ENCODE measurements around the gene CST1.
"Not testable (repeated sequence)": the region's sequence is repeated elsewhere in the genome, so short reads cannot be mapped to it uniquely, and the experiment has no call there.

CST1 gene, protein sequence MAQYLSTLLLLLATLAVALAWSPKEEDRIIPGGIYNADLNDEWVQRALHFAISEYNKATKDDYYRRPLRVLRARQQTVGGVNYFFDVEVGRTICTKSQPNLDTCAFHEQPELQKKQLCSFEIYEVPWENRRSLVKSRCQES

DNA sequence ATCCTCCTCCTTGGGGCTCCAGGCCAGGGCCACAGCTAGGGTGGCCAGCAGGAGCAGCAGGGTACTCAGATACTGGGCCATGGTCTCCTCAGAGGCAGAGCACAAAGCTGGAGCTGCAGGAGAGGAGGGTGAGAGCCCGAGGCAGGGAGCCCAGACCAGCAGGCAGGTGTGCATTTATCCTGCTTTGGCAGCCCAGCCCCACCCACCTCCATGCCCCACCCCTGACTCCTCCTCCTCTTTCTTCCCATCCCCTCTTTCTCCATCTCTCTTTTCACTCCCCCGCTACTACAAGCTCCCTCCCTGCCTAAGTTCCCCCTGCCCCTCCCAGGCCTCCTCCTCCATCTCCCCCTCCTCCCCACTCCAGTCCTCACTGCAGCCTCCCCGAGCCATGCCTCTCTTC is at the start of gene CST1:
Gene CST1 (minus strand): TSS at position 150 of the 400 bp plus-strand sequence. CDS start 69 bp downstream, at position 81.
- DNase-seq = not testable (repeated sequence)

DNA sequence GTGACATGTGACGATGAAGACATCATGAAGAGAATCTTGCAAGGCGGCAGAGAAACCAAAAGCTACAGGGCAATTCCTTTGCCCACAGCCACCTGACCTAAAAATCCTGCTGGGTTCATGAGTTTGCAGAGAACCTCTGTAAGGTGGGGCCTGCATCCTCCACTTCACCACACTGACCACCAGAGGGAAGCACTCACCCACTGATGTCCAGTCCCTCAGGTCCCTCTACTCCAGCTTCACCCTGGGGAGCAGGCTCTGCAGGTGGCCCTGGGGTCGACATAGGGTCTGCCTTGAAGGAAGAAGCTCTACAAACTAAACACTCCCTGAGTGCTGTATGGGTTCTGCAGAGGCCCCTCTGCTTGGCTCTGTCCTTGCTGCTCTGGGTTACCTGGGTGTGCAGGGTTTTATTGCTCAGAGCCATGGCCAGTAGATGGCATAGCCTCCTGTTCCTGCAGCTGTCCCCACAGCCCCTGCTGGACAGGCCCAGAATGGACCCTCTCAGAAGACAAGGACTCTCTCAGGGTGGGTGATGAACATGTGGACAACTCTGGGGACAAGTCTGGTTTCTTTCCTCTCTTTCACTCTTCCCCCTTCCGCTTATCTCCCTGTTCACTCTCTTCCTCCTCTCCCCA is 48.6 kb upstream of the CST1 start:
- DNase-seq = peak; percentile 18

DNA sequence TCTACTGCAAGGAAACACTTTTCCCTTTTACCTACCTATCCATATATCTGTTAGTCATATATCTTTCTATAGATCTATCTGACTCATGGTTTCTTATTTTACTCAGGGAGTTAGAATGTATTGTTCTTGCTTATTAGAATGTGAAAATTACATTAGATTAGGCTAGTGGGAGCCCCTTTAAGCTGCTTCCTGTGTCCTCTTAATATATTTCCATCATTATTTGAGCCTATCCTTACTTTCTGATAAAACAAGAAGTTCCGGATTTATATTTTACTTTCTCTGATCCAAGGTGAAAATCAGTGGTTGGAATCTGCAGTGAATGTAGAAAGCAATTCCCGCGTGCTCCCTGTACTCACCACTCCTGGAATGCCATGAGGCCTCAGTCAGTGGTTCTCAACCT is 44.8 kb upstream of the CST1 start:
- no peak for DNase-seq

DNA sequence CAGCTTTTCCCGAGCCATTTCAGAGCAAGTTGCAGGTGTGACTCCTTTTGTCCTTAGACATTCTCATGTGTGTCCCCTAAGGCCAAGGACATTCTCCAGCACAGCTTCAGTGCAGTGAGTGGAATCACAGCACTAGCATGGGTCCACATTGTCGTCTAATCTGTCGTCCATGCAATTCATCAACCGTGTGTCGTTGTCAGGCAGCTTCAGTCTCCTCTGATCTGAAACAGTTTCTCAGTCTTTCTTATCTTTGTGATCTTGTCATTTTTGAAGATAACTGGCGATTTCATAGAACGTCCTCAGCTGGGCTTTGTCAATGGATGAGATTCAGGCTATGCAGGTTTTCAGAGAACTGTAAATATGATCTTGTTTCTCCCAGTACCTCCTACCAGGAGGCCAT is 44.1 kb upstream of the CST1 start:
- no peak for DNase-seq

DNA sequence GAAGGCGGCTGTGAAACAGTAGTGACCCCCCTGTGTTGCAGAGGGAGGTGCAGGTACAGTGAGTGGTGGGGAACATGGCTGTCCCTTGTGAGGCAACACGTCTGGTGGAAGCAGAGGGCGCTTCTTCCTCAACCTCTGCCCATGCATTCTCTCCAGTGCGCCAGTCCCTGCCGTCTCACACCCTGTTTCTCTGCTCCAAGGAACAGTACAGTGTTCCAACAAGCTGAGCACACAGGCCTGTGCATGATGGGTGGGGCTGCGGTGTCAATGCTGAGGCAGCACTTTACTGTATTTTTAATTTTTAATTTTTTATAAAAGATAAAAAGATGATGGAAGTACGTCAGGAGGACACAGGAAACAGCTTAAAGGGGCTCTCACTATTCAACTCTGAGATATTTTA is 43.3 kb upstream of the CST1 start:
- no peak for DNase-seq

DNA sequence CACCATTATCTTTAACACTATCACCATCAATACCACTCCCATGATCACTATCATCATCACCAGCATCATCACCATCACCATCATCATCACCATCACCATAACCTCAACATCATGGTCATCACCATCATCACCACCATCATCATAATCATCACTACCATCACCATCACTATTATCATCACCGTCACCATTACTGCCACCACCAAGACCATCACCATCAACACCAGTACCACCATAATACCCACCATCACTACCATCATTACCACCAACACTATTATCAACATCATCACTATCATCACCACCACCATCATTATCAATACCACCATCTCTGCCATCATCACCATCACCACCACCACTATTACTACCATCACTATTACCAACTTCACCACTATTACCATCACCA is 32.7 kb upstream of the CST1 start:
- DNase-seq = no peak

DNA sequence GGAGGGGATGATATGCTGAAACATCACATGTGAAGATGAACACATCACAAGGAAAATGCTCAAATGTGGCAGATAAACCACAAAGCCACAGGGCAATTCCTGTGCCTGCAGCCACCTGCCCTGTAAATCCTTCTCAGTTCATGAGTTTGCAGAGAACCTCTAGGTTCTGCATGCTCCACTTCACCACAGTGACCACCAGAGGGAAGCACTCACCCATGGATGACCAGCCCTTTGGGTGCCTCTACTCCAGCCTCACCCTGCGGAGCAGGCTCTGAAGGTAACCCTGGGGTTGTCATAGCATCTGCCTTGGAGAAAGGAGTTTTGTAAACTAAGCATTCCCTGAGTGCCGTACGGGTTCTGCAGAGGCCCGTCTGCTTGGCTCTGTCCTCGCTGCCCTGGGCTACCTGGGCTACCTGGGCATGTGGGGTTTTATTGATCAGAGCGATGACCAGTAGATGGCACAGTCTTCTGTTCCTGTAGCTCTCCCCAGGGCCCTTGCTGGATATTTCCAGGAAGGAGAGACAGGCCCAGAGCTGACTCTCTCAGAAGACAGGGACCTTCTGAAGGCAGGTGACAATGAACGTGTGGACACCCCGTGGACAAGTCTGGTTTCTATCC is 31.7 kb upstream of the CST1 start:
- no peak for DNase-seq

DNA sequence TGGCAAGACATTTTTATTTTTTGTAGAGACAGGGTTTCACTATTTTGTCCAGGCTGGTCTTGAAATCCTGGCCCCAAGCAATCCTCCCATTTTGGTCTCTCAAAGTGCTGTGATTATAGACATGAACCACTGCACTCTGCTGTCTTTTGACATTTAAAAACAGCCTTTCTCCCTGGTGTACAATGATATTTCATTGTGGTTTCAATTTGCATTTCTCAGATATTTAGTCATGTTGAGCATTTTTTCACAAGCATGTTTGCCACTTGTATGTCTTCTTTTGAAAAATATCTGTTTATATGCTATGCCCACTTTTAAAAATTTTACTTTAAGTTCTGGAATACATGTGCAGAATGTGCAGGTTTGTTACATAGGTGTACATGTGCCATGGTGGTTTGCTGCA is 27.9 kb upstream of the CST1 start:
- not testable (repeated sequence) for DNase-seq

DNA sequence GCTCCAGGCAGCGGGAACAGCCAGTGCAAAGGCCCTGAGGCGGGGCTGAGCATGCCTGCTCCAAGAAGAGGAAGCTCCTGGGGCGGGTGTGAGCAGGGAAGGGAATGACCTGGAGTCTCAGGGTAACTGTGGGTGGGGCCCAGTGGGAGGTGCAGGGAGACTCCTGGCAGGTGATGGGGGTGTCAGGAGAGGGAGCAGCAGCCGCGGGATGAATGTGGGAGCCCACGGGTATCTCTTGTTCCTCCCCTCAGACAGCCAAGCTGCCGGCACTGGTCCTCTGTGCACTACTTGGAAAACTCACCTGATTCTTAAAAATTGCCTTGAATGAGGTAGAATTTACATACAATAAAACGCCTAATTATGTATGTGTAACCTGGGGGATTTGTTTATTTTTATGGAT is 26.6 kb upstream of the CST1 start:
- DNase-seq = not testable (repeated sequence)

DNA sequence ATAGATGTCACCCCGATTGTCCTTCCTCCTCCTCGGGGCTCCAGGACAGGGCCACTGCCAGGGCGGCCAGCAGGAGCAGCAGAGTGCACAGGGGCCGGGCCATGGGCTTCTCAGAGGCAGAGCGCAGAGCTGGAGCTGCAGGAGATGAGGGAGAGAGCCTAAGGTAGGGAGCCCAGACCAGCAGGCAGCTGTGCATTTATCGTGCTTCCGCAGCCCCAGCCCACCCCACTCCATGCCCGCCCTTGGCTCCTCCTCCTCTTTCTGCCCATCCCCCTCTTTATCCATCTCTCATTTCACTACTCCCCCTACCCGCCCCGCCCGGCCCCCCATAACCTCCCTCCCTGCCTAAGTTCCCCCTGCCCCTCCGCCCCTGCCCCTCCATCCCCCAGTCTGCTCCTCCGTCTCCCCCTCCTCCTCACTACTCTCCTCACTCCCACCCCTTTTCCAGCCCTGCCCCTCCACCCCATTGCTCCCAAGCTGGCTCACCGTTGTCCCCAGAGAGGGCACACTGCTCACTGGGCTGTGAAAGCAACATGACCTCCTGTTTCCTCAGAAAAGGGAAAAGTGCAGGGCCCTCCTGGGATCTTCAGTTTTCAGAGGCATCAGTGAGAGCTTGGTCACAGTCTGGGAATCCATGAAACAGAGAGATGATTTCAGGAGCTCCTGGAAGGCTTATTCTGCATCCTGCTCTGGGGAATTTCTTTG is 25.5 kb upstream of the CST1 start:
- no peak for DNase-seq

DNA sequence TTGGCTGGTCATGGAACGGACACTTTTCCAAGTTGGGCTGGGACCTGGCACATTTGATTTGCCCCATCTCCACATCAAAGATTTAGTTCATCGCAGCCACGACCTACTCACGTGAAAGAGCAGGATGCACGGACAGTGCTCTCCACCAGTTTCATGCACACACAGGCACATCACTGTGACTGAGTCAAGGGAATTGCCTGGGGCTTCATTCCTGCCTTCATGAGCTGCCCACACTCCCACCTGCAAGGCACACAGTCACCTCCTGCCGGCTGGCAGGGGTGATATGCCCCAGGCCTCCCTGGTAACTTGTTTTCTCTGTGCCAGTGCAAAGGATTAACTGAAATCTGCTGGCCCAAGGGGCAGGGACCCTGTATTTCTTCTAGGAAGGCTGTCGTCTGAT is 23.3 kb upstream of the CST1 start:
- no peak for DNase-seq

DNA sequence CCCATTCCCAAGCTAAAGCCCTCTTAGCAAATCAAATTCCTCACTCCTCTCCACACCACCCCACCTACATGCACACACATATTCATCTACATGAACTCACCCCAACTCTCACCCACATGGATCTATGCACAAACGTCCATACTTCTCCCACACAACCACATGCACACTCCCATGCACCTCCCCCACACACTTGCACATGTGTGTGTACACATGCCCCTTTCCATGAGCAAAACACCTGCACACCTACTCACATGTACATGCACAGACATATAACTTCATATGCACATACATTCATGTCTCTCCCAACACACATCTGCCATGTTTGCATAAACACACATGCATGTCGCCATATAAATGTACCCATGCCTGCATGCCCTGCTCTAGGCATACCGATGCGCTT is 22.8 kb upstream of the CST1 start:
- DNase-seq = no peak

DNA sequence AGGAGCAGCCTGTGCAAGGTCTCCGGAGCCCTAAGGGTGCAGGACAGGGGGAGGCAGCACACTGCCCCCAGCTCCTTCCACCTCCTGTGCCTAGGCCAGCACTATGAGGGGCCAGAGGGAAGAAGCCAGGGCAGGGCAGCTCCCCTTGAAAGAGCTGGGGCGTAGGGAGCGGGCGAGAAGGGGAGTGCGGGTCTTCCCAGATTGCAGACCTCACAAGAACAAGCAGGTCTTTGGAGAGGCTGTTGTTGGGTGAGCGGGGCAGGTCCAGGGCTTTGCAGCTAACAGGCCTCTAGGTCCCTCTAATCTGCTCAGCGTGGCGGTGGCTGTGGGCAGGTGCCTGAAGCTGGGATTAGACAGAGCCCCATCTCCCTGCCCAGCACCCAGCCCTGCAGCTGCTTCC is 22.4 kb upstream of the CST1 start:
- no peak for DNase-seq

DNA sequence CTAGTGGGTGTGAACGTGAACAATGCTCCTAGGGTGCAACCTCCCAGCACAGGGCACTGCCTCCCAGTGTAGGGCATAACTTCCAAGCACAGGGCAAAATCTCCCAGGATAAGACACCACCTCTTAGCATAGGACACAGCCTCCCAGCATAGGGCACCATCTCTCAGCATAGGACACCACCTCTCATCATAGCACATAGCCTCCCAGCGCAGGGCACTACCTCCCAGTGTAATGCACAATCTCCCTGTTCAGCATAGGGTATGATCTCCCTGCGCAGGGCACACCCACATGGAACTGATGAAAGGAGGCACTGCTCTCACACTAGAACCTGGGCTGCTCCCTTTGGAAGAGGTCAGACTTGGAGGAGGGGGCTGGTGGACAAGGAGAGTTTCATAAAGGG is 21.3 kb upstream of the CST1 start:
- no peak for DNase-seq

DNA sequence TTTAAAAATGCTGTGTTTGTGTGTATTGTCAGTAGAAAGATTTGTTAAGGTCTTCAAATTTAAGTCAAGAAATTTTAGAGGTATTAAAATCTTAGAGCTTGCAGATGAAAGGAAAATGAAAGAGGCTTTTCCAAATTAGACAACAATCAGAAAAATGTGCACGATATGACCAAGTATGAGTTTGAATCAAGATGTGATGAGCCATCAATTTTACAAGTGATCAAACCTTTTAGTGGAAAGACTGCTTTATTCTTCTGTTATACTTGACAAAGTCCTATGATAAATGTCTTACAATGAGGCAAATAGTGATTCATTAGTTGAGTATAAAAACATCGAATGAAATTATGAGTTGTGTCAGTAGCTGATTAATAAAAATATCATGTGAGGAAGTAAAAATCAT is 19.6 kb upstream of the CST1 start:
- DNase-seq = no peak

DNA sequence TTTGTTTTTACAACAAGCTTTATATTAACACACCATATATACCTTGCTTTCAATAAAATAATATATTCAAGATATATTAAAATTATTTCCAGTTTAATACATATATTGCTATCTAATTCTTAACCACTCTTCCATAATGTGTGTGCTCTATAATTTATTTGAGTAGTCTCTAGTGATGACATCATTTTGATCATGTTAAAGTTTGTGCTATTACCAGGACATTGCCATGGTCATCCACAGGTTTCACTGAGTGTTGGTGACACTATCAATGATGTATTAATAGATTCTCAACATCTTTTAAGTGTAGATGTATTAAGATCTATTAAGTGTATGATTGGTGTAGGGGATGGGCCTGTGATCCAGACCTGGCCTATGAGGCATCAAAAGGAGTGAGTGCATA is 17.8 kb upstream of the CST1 start:
- DNase-seq = not testable (repeated sequence)

DNA sequence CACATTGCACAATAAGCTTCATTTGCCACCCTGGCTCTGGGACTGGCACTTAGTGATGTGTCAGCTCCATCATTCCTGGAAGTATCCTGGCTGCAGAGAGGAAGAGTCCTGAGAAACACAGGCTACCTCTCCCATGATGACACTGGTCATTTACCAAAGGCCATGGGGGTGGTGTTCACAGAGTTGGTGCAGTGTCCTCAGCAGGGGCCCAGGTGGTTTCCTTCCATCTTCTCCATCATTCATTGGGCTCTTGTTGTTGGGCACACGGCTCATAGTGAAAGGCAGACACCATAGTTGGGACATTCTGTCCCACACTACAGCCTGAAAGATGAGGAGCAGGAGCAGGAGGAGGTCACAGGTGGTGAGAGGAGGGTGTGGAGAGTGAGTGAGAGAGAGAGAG is 15.8 kb upstream of the CST1 start:
- DNase-seq = no peak

DNA sequence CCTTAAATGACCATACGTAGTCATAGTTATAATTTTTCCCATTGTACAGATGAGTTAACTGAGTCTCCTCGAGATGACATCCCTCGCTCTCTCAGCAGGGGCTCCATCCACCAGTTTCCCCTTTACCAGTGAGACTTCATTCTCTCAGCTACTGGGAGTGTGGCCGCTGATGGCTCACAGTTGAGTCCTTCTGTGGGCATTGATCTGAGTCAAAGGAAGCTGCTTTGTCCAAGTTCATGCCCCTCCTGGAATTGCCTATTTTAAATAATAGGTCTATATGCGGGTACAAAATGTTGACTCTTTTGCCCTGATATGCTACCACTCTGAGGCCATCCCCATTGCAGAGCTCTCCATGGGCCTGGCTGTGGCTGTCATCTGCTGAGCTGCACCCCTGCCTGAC is 14.8 kb upstream of the CST1 start:
- DNase-seq = no peak

DNA sequence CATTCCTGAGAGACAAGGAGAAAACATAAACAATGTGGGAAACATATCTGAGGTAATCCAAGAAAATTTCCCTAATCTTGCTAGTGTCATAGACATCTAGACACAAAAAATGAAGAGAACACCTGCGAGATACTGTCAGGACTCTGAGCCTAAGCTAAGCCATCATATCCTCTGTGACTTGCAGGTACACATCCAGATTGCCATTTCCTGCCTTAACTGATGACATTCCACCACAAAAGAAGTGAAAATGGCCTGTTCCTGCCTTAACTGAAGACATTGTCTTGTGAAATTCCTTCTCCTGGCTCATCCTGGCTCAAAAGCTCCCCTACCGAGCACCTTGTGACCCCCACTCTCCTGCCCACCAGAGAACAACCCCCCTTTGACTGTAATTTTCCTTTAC is 13.9 kb upstream of the CST1 start:
- DNase-seq = not testable (repeated sequence)

DNA sequence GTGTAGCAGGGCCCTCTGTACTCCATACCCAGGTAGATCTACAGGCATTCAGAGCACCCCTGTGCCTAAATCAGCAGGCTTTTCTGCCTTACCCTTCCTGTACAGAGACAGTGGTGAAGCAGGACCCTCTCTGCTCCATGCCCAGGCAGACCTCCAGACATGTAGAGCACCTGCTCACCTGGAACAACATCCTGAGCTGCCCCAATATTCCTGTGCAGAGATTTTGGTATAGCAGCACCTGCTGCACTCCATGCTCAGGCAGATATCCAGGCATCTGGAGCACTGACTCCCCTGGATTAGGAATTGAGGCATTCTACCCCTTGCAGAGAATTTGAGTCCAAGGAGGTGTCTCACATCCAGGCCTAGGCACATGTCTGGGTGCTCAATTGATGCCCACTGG is 12.6 kb upstream of the CST1 start:
- DNase-seq = no peak

DNA sequence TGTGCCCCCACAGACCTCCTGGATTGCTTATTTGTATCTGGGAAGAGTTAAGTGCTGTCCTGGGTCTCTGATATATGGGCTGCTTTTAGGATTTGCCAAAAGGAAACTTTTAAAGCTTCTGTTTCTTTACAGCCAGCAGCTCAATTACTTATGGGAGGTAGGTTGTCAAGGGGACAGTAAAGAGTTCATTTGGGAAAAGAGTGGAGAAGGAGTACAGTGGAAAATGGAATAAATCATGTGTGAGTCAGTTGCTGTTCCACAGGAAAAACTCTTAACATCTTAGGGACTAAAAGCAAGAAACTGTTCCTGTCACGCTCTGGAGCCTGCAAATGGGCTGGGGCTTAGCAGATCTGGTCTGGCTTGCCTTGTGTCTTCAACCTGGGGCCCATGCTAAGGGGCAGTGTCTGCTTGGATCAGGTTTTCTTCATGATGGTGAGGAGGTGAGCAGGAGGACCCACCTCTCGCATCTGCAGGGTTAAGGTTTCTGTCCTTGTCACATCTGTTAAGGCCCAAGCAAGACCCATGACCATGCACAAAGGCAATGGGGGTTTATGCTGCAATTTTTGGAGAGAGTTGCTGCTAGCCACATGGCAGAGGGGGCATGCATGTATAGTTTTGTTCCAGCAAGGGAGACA is 8.7 kb upstream of the CST1 start:
- DNase-seq = no peak

DNA sequence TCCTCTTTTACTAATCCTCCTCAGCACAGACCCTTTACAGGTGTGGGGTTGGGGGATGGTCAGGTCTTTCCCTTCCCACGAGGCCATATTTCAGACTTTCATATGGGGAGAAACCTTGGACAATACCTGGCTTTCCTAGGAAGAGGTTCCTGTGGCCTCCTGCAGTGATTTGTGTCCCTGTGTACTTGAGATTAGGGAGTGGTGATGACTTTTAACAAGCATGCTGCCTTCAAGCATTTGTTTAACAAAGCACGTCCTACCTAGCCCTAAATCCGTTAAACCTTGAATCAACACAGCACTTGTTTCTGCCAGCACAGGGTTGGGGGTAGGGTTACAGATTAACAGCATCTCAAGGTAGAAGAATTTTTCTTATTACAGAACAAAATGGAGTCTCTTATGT is 6.1 kb upstream of the CST1 start:
- not testable (repeated sequence) for DNase-seq

DNA sequence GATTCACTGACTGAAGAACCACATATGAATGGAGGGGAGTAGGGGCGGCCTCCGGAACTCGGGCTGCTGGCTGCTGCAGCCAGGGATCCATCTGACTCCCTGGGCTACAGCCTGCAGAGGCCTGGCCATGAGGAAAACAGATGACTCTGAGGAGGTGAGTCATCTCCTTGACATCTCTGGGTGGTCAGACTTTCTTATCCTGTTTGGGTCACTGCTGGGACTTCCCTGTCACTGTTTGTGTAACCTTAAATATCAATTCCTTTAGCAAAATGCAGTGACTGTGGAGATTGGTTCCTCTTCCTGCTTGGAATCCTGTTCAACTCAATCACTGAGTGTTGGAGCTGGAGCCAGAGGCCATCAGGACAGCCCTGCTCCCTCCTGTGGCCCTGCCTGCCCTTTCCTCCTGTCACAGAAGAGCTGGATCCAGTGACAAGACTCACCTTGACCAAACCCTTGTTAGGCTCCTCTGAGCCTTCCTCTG is 4.4 kb upstream of the CST1 start:
- DNase-seq = not testable (repeated sequence)

DNA sequence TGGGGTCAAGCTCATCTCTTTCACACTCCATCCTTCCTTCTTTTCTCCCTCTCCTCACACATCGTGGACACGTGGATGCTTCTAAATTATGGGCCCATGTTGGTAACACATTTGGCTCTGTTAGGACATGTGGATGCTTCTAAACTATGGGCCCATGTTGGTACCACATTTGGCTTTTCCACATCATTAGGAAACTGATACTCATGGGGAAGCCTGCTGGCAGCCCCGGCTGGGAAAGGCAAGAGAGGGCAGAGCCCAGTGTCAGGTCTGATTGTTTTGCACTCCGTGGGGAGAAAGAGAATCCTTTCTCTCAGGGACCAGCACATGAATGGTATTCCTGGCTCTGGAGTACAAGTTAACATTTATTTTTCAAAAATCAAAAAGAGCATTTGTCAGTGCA is 4.0 kb upstream of the CST1 start:
- no peak for DNase-seq
